Muscle of leg (tissue), 11 donors: Measurements from ENCODE around the gene KRT4. TPM values are rescaled to one million over a fixed set of nuclear protein-coding genes. Genes with fewer than 3 reads are reported as not detected.

ENCODE experiments used
- DNase-seq: peaks from one replicate; pipeline ENCODE4 v3.0.0; 2013
- H3K27ac ChIP-seq: one replicate; pipeline ENCODE4 v1.5.1; 2013; ENCODE audit warnings: mild to moderate bottlenecking, low read length, control low read depth
- H3K27me3 ChIP-seq: one replicate; pipeline ENCODE4 v1.6.1; 2013; ENCODE audit warnings: low read length; ENCODE audit not compliant: control insufficient read depth, insufficient read depth
- H3K36me3 ChIP-seq: one replicate; pipeline ENCODE4 v1.6.1; 2013; ENCODE audit warnings: low read length; ENCODE audit not compliant: control insufficient read depth, insufficient read depth
- H3K4me1 ChIP-seq: one replicate; pipeline ENCODE4 v1.6.1; 2013; ENCODE audit warnings: low read length; ENCODE audit not compliant: control insufficient read depth, insufficient read depth
- H3K4me3 ChIP-seq: one replicate; pipeline ENCODE4 v1.5.1; 2013; ENCODE audit warnings: low read length, control low read depth
- H3K9me3 ChIP-seq: replicated peaks from 2 replicates; pipeline ENCODE4 v1.6.1; 2013; ENCODE audit warnings: low read depth, low read length; ENCODE audit not compliant: control insufficient read depth
- WGBS: methylation state at CpG from one replicate; pipeline ENCODE4 v1.1.5; 2013; ENCODE audit warnings: missing lambda C conversion rate; ENCODE audit not compliant: insufficient coverage; 5-methylcytosine and 5-hydroxymethylcytosine counted together
- polyA plus RNA-seq, 8 donors: library from polyadenylated mRNA; unstranded; fragments of 120-200 nt; gene quantifications; one replicate each; pipeline versions ENCODE4 v1.2.1 to v1.2.3, GENCODE V29; 2013; ENCODE audit warnings: inconsistent platforms in 1 of 8, low replicate concordance in 1 of 8; ENCODE audit not compliant: insufficient read length in 8 of 8, insufficient read depth in 1 of 8
- total RNA-seq: library from RNA; stranded (reverse); fragments of 120-200 nt; gene quantifications from one replicate; pipeline ENCODE4 v1.2.4, GENCODE V29; 2013

KRT4 gene
- total and polyA plus RNA-seq, 9 donors: 0.04 to 178 (median 0.44) TPM; not detected in 1

- H3K4me3 ChIP-seq: no peak overlapping the region
- no peak for DNase-seq
- no CpG with 5 or more reads among the region's 2 CpGs for WGBS
- H3K9me3 ChIP-seq: no peaks in the 10 kb centered on the region
- H3K4me1 ChIP-seq: no peaks in the 10 kb centered on the region
- no peaks in the 10 kb centered on the region for H3K36me3 ChIP-seq
- H3K27ac ChIP-seq: no peak overlapping the region
- H3K27me3 ChIP-seq: peaks cover 18% of the 10 kb centered on the region
Observed at GRCh38 chr12:52828591-52829021, 14.7 kb upstream of the KRT4 start.

- DNase-seq: no peak
- Histone ChIP-seq H3K9me3 (no peaks in the 10 kb centered on the region), H3K36me3 (no peaks in the 10 kb centered on the region), H3K27ac (no peak overlapping the region), H3K27me3 (peaks cover 18% of the 10 kb centered on the region), H3K4me3 (no peak overlapping the region), H3K4me1 (no peaks in the 10 kb centered on the region)
Observed at GRCh38 chr12:52828156-52828555, 14.2 kb upstream of the KRT4 start.

GRCh38 chr12:52827499-52828090 is 13.7 kb upstream of the KRT4 start:
- WGBS: 85% methylated on average over 3 of the region's 6 CpGs
- H3K9me3 ChIP-seq: no peaks in the 10 kb centered on the region

GRCh38 chr12:52826611-52827498 is 12.9 kb upstream of the KRT4 start:
- H3K4me1 ChIP-seq: peaks cover 4% of the 10 kb centered on the region
- no peak for DNase-seq
- H3K36me3 ChIP-seq: no peaks in the 10 kb centered on the region
- no peaks in the 10 kb centered on the region for H3K9me3 ChIP-seq
- H3K27me3 ChIP-seq: peaks cover 16% of the 10 kb centered on the region
- H3K27ac ChIP-seq: no peak overlapping the region
- 87% methylated on average over 8 of the region's 11 CpGs for WGBS
- H3K4me3 ChIP-seq: no peak overlapping the region

More at GRCh38 chr12:52827499-52828090, 13.7 kb upstream of the KRT4 start:
- no peak for DNase-seq
- Histone ChIP-seq H3K36me3 (no peaks in the 10 kb centered on the region), H3K4me3 (no peak overlapping the region), H3K27ac (no peak overlapping the region), H3K27me3 (peaks cover 16% of the 10 kb centered on the region), H3K4me1 (no peaks in the 10 kb centered on the region)

DNA sequence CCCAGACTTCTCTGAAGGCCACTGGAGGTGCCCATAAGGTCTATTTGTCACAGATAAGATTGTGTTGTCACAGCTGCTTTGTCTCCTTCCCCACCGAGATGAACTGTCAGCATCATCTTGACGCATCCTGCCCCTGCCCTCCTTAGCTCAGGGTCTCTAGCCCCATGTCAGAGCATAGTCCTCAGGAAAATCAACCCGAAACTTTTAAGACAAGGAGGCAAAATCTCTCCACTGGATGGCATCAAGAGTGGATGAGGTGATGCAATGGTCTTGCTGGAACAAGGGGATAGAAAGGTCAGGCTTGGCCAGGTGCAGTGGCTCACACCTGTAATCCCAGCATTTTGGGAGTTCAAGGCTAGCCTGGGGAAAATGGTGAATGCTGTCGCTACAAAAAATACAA is 12.0 kb upstream of the KRT4 start:
- Histone ChIP-seq H3K27me3 (peaks cover 11% of the 10 kb centered on the region), H3K36me3 (no peaks in the 10 kb centered on the region), H3K4me1 (peaks cover 6% of the 10 kb centered on the region), H3K27ac (no peak overlapping the region), H3K4me3 (no peak overlapping the region), H3K9me3 (no peaks in the 10 kb centered on the region)
- 100% methylated on average over 1 of the region's 4 CpGs for WGBS
- no peak for DNase-seq

GRCh38 chr12:52824741-52825410 is 11.0 kb upstream of the KRT4 start:
- Histone ChIP-seq H3K27ac (no peak overlapping the region), H3K27me3 (peaks cover 7% of the 10 kb centered on the region), H3K4me3 (no peak overlapping the region), H3K4me1 (peaks cover 6% of the 10 kb centered on the region), H3K9me3 (no peaks in the 10 kb centered on the region), H3K36me3 (no peaks in the 10 kb centered on the region)
- no peak for DNase-seq
- no CpG with 5 or more reads among the region's 5 CpGs for WGBS

- Histone ChIP-seq H3K36me3 (no peaks in the 10 kb centered on the region), H3K27ac (no peak overlapping the region), H3K4me3 (no peak overlapping the region), H3K27me3 (peaks cover 7% of the 10 kb centered on the region), H3K4me1 (peaks cover 6% of the 10 kb centered on the region), H3K9me3 (no peaks in the 10 kb centered on the region)
- 87% methylated on average over 13 of the region's 15 CpGs for WGBS
- no peak for DNase-seq
Observed at GRCh38 chr12:52823761-52824450, 10.0 kb upstream of the KRT4 start.

DNA sequence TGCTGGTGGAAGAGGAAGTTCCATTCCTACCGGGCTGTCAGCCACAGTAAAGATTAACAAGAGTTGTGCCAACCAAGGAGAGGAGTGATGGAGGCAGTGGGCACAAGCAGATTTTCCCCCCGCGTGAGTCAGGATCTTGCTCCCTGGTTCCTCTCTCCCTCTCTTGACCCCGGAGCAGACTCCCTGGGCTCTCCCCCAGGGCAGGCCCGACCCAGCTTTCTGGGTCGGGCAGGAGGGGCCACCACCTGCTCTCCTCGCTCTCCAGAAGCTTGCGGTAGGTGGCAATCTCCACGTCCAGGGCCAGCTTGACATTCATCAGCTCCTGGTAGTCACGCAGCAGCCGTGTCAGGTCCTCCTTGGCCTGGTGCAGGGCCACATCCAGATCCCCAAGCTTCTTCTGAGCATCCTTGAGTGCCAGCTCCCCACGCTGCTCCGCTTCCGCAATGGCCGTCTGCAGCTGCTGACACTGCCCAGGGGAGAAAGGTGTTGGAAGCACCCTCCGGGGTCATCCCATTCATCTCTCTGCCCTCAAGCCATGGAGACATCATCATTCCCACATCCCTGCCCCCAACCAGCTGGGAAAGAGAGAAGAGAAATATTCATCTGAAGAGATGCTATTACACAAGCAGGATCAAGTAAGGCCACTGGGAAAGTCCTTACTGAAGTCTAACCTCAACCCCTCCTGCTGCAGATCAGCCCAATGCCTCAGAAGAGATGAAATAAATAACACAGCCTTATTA is 9.0 kb upstream of the KRT4 start:
- H3K27ac ChIP-seq: no peak overlapping the region
- H3K27me3 ChIP-seq: peaks cover 9% of the 10 kb centered on the region
- no peak overlapping the region for H3K4me3 ChIP-seq
- H3K9me3 ChIP-seq: no peaks in the 10 kb centered on the region
- DNase-seq: no peak
- H3K36me3 ChIP-seq: no peaks in the 10 kb centered on the region
- peaks cover 12% of the 10 kb centered on the region for H3K4me1 ChIP-seq
- WGBS: 62% methylated on average over 15 of the region's 16 CpGs

GRCh38 chr12:52821826-52822660 is 8.1 kb upstream of the KRT4 start:
- Histone ChIP-seq H3K4me3 (no peak overlapping the region), H3K9me3 (no peaks in the 10 kb centered on the region), H3K27ac (no peak overlapping the region), H3K4me1 (peaks cover 12% of the 10 kb centered on the region), H3K27me3 (peaks cover 6% of the 10 kb centered on the region), H3K36me3 (no peaks in the 10 kb centered on the region)
- WGBS: 79% methylated on average over 4 of the region's 10 CpGs
- peak; percentile 11 for DNase-seq
